ENCODE results near the gene TTC7B. TPM values are rescaled to one million over a fixed set of nuclear protein-coding genes. Genes with fewer than 3 reads are reported as not detected.

The TTC7B gene
- total and polyA plus RNA-seq, 12 donors = 10.0 to 58.4 (median 24.7) TPM

- Histone ChIP-seq H3K27ac (no peak overlapping the region), H3K27me3 (no peaks in the 10 kb centered on the region), H3K4me3 (no peak overlapping the region), H3K36me3 (replicated peaks in 1 of 2) (no peaks in the 10 kb centered on the region), H3K9me3 (replicated peaks in 1 of 3) (no peaks in the 10 kb centered on the region), H3K4me1 (replicated peaks in 1 of 2) (no peaks in the 10 kb centered on the region)
- intact Hi-C loops (cut with DNase I) = no loop called here
- TF ChIP-seq POLR2A (IDR thresholded peaks at IDR 0.05) (no peak), CTCF (IDR thresholded peaks at IDR 0.05) (no peak)
- 93 to 97% (median 96%) methylated on average over 8 to 12 of the region's 12 CpGs for WGBS, 4 donors
- no peak for DNase-seq
Measured at GRCh38 chr14:90539996-90540395, 276.2 kb downstream of the TTC7B start.

GRCh38 chr14:90539496-90539775 lies 276.8 kb downstream of the TTC7B start:
- no peak for DNase-seq
- Histone ChIP-seq H3K36me3 (replicated peaks in 1 of 2) (no peaks in the 10 kb centered on the region), H3K4me1 (replicated peaks in 1 of 2) (peaks cover 0 to under 1% of the 10 kb centered on the region in 2 donors), H3K9me3 (replicated peaks in 1 of 3) (no peaks in the 10 kb centered on the region), H3K27ac (no peak overlapping the region), H3K4me3 (no peak overlapping the region), H3K27me3 (no peaks in the 10 kb centered on the region)
- TF ChIP-seq CTCF (IDR thresholded peaks at IDR 0.05) (no peak), POLR2A (IDR thresholded peaks at IDR 0.05) (no peak)
- 91 to 100% (median 96%) methylated on average over 3 of the region's 3 CpGs for WGBS, 4 donors
- intact Hi-C loops (cut with DNase I) = no loop called here

DNA sequence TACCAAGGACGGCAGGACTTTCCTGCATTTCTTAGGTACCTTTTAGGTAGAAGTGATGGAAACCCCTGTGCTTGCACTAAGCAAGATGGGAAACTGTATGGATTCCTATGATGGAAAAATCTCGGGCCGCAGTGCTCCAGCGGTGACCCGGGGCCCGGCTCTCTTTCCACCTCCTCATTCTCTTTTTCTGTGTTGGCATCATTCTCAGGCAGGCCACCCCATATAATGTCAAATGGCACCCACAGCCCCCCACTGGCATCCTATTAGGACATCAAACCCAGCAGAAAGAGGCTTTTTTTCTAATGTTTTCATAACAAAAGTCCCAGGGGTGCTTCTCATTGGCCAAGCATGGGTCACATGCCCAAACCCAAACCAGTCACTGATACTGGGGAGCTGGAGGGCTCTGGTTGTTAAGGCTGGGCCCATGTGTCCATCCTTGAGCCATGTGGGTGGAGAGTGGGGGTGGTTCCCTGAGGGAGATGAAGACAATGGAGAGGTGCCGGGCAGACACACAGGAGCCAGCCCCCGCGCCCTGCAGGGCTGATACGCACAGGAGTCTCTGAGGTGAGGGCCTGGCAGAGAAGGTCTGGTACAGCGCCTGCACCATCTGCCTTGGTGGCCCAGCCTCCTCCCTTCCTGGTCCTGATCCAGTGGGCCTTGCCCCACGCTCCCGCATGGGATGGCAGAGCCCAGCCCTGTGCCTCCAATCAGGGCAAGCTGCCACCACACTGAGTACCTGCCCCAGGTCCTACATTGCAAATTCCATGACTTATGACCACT lies 277.3 kb downstream of the TTC7B start:
- Histone ChIP-seq H3K4me1 (replicated peaks in 1 of 2) (peaks cover 0 to 4% of the 10 kb centered on the region in 2 donors), H3K36me3 (replicated peaks in 1 of 2) (no peaks in the 10 kb centered on the region), H3K27ac (no peak overlapping the region), H3K27me3 (no peaks in the 10 kb centered on the region), H3K4me3 (no peak overlapping the region), H3K9me3 (replicated peaks in 1 of 3) (no peaks in the 10 kb centered on the region)
- intact Hi-C loops (cut with DNase I) = no loop called here
- DNase-seq = no peak
- TF ChIP-seq CTCF (IDR thresholded peaks at IDR 0.05) (no peak), POLR2A (IDR thresholded peaks at IDR 0.05) (no peak)
- 94 to 97% (median 96%) methylated on average over 8 to 13 of the region's 13 CpGs for WGBS, 4 donors

DNA sequence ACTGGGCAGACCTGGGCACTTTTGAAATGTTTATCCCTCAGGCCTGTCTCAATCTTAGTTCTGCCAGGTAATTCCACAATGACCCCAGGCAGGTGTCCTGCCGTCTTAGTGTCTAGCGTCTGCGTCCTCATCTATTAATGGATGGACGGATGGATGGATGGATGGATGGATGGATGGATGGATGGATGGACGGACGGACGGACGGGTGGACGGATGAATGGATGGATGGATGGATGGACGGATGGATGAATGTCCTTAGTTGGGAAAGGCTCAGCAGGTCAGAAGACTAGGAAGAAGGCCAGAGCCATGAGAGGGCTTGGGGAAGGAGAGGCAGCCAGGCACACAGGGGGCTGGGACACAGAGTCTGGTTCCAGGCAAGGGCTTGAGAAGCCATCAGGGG lies 278.1 kb downstream of the TTC7B start:
- no peak for TF ChIP-seq CTCF (IDR thresholded peaks at IDR 0.05)
- TF ChIP-seq POLR2A (IDR thresholded peaks at IDR 0.05) = no peak
- intact Hi-C loops (cut with DNase I) = no loop called here

More for the DNA sequence above, 278.1 kb downstream of the TTC7B start:
- 76 to 98% (median 87%) methylated on average over 10 of the region's 10 CpGs for WGBS, 4 donors
- Histone ChIP-seq H3K9me3 (replicated peaks in 1 of 3) (no peaks in the 10 kb centered on the region), H3K4me3 (no peak overlapping the region), H3K36me3 (replicated peaks in 1 of 2) (no peaks in the 10 kb centered on the region), H3K27me3 (no peaks in the 10 kb centered on the region), H3K4me1 (replicated peaks in 1 of 2) (peaks cover 0 to 4% of the 10 kb centered on the region in 2 donors), H3K27ac (no peak overlapping the region)
- no peak for DNase-seq

All from adrenal gland (tissue), 12 donors.